LNCAP (cell line): Measurements from ENCODE around the gene C20orf173.

ENCODE experiments used
- CTCF ChIP-seq: fragments of 450-650 bp; IDR thresholded peaks from 2 replicates; pipeline ENCODE4 v1.5.1; 2017; ENCODE audit warnings: mild to moderate bottlenecking

The C20orf173 gene

GRCh38 chr20:35564905-35565304 is 35.5 kb upstream of the C20orf173 start:
- no peak for TF ChIP-seq CTCF

GRCh38 chr20:35563834-35564233 is 34.4 kb upstream of the C20orf173 start:
- TF ChIP-seq CTCF: no peak

DNA sequence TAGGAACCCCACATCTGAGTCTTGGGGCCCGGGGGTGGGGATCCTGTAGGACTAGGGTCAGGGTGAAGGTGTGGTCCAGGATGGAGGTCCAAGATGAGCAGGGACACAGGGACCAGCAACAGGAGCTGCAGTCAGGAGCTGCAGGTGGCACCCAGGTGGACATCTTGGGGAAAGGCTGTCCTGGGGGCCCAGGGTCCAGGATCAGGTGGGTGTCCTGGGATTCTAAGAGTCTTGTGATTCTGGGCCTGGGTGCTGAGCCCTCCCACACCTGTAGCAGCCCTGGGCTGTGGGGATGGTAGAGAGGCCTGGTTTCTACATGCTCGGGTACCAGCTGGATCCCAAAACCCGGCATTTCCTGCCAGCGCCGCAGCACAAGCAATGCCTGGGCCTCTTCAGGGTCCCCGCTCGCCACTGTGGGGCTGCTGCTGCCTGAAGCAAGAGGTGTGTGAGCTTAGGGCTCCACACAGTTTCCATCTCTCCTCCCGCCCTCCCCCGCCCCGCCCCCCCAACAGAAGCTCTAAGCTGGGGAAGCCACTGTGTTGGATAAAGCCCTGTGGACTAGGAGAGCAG is 33.2 kb upstream of the C20orf173 start:
- TF ChIP-seq CTCF: no peak

DNA sequence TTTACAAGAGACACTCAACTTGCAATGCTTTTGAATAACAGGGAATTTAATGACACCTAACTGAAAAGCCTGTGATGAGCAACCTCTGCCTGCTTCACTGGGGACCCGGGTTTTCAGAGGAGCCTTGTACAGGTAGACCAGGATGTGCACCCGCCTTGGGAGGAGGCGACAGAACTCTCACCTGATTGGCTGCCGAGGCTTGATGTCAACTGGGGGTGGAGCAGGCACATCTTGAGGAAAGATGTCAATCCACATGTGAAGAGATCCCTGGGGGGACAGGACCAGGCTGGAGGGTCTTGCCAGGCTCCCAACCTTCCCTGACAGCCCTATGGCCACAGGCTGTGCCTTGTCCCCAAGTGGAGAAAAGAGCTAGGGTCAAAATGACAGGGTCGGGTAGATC is 32.2 kb upstream of the C20orf173 start:
- no peak for TF ChIP-seq CTCF

DNA sequence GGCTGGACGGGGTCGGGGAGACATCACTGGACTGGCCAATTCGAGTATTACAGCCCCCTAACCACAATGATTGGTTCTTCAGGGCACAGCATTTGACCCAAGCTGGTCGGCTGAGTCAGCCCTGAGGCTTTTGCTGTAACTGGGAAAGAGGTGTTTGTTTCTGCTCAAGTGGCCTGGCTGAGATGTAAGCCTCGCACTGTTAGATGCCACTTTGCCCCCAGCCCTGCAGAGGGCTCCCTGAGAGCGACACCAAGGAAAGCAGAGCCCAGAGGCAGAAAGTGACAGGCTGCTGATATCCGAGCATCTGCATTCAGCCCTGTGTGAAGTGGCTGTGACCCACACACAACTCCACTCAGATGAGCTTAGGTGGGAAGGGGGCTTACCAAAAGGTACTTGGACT is 31.8 kb upstream of the C20orf173 start:
- peak; percentile 27; the same call in 1 of the 2 replicates for TF ChIP-seq CTCF

GRCh38 chr20:35560541-35560940 is 31.1 kb upstream of the C20orf173 start:
- no peak for TF ChIP-seq CTCF

- no peak for TF ChIP-seq CTCF
Measured at GRCh38 chr20:35560105-35560511, 30.7 kb upstream of the C20orf173 start.
